Small intestine (tissue), 7 donors: ENCODE measurements around the gene LYPD6B. TPM values are rescaled to one million over a fixed set of nuclear protein-coding genes. Genes with fewer than 3 reads are reported as not detected.
A peak's percentile ranks its signal among the peaks of the same experiment; 100 is the strongest.

Experiments used
- DNase-seq, 2 donors: peaks; one replicate each; pipeline versions ENCODE4 v3.0.0 to v3.0.0-alpha.2; 2013
- FAIRE-seq: peaks from 2 replicates; lab custom pipeline; 2012; peaks lifted over from hg19 to GRCh38; lab: Jason Lieb, UNC
- H3K27ac ChIP-seq, 3 donors: one replicate each; pipeline ENCODE4 v1.5.1; 2013; ENCODE audit warnings: low read length in 2 of 3, mild to moderate bottlenecking in 2 of 3, control low read depth in 1 of 3, inconsistent platforms in 1 of 3, low read depth in 1 of 3, moderate library complexity in 1 of 3
- H3K27me3 ChIP-seq, 3 donors: one replicate each; pipeline ENCODE4 v1.6.1; 2013; ENCODE audit warnings: low read length in 3 of 3, inconsistent platforms in 1 of 3; ENCODE audit not compliant: control insufficient read depth in 3 of 3, insufficient read depth in 3 of 3
- H3K36me3 ChIP-seq, 3 donors: one replicate each; pipeline ENCODE4 v1.6.1; 2013; ENCODE audit warnings: low read length in 3 of 3, inconsistent platforms in 1 of 3, low read depth in 1 of 3, mild to moderate bottlenecking in 1 of 3, moderate library complexity in 1 of 3; ENCODE audit not compliant: control insufficient read depth in 3 of 3, insufficient read depth in 2 of 3
- H3K4me1 ChIP-seq, 3 donors: one replicate each; pipeline ENCODE4 v1.6.1; 2013; ENCODE audit warnings: low read length in 2 of 3, inconsistent platforms in 1 of 3, low read depth in 1 of 3, mild to moderate bottlenecking in 1 of 3, moderate library complexity in 1 of 3; ENCODE audit not compliant: control insufficient read depth in 3 of 3, insufficient read depth in 2 of 3
- H3K4me3 ChIP-seq, 3 donors: one replicate each; pipeline ENCODE4 v1.5.1; 2013; ENCODE audit warnings: low read length in 3 of 3, control low read depth in 1 of 3, inconsistent platforms in 1 of 3, low read depth in 1 of 3, mild to moderate bottlenecking in 1 of 3, moderate library complexity in 1 of 3
- H3K9me3 ChIP-seq, 2 donors: one replicate each; pipeline ENCODE4 v1.6.1; 2013; ENCODE audit warnings: low read depth in 1 of 2, low read length in 1 of 2; ENCODE audit not compliant: control insufficient read depth in 2 of 2, insufficient read depth in 1 of 2
- WGBS, 3 donors: extraction: QIAGEN DNeasy Blood & Tissue Kit; methylation state at CpG; one replicate each; pipeline ENCODE4 v1.1.7; 2013; 5-methylcytosine and 5-hydroxymethylcytosine counted together
- polyA plus RNA-seq, 4 donors: library from polyadenylated mRNA; stranded (reverse) in 3 of 4; unstranded in 1 of 4; fragments of 200-250 nt in 3 of 4; fragments of 120-200 nt in 1 of 4; gene quantifications; one replicate each; pipeline versions ENCODE4 v1.2.1 to v1.2.3, GENCODE V29; 2013
- donor health status: healthy with polysubstance abuse.
- donor health status: control.
- donor health status: control.
- donor health status: Bipolar disorder and iron deficiency.
- donor health status: healthy.

The LYPD6B gene
- polyA plus RNA-seq, 4 donors = 1.3 to 28.0 (median 7.8) TPM

DNA sequence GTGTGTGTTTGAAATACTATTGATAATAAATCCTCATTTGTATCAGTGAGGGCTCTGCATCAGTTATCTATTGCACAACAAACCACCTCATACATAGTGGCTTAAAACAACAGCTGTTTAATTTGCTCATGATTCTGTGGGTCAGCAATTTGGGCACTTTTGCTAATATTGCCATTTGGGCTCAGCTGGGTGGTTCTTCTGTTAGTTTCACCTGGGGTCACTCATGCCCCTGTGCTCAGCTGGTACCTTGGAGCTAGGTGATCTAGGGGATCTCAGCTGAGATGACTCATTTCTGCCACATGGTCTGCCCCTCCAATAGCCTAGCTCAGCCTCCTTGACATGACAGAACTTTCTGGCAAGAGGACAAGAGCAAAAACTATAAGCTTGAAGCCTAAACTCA, 126.3 kb downstream of the LYPD6B start:
- no peak overlapping the region for H3K4me3 ChIP-seq
- peaks cover 0 to 5% (median 0%) of the 10 kb centered on the region in 3 donors for H3K4me1 ChIP-seq
- no peaks in the 10 kb centered on the region for H3K36me3 ChIP-seq
- H3K27ac ChIP-seq = no peak overlapping the region
- peaks cover 0 to 6% of the 10 kb centered on the region in 2 donors for H3K9me3 ChIP-seq
- DNase-seq (no peak), FAIRE-seq (no peak)
- H3K27me3 ChIP-seq = no peaks in the 10 kb centered on the region

- H3K27ac ChIP-seq = no peak overlapping the region
- FAIRE-seq (no peak), DNase-seq (no peak)
- peaks cover 0 to 5% (median 0%) of the 10 kb centered on the region in 3 donors for H3K4me1 ChIP-seq
- H3K36me3 ChIP-seq = no peaks in the 10 kb centered on the region
- no peak overlapping the region for H3K4me3 ChIP-seq
- H3K9me3 ChIP-seq = peaks cover 0 to 6% of the 10 kb centered on the region in 2 donors
- 44 to 58% (median 52%) methylated on average over 5 of the region's 5 CpGs for whole genome bisulfite sequencing, 3 donors
- H3K27me3 ChIP-seq = no peaks in the 10 kb centered on the region
Measured at GRCh38 chr2:149167001-149167780, 128.7 kb downstream of the LYPD6B start.

- Histone ChIP-seq H3K27ac (no peak overlapping the region), H3K4me3 (no peak overlapping the region), H3K27me3 (no peaks in the 10 kb centered on the region), H3K36me3 (no peaks in the 10 kb centered on the region), H3K9me3 (peaks cover 0 to 6% of the 10 kb centered on the region in 2 donors), H3K4me1 (peaks cover 0 to 5% (median 0%) of the 10 kb centered on the region in 3 donors)
- no peak for DNase-seq
- WGBS, 3 donors = 86 to 92% (median 88%) methylated on average over 4 of the region's 4 CpGs
- FAIRE-seq = no peak
Measured at GRCh38 chr2:149167941-149168340, 129.4 kb downstream of the LYPD6B start.

DNA sequence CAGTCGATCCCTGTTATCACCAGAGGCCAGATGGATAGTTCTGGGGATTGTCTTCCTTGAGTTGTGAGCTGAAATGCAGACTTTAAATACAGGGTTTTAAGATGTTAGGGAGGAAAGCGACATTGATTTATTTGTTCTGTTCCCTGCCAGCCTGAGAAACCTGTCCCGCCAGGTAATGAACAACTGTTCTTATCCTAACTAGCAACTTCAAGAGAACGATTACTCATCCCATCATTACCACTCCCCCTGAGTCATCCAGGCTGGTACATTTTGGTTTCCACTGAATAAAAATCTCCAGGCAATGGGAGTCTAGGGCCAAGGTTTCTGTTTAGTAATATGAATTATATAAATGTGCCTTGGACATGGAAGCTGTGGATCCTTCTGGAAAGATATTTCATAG, 131.2 kb downstream of the LYPD6B start:
- Histone ChIP-seq H3K36me3 (no peaks in the 10 kb centered on the region), H3K4me3 (no peak overlapping the region), H3K27me3 (no peaks in the 10 kb centered on the region), H3K9me3 (peaks cover 0 to 6% of the 10 kb centered on the region in 2 donors), H3K27ac (no peak overlapping the region), H3K4me1 (peaks cover 0 to 5% (median 0%) of the 10 kb centered on the region in 3 donors)
- WGBS, 3 donors = 8 to 52% (median 26%) methylated on average over 4 of the region's 4 CpGs
- FAIRE-seq (no peak), DNase-seq (peak; percentile 63 to 94)

DNA sequence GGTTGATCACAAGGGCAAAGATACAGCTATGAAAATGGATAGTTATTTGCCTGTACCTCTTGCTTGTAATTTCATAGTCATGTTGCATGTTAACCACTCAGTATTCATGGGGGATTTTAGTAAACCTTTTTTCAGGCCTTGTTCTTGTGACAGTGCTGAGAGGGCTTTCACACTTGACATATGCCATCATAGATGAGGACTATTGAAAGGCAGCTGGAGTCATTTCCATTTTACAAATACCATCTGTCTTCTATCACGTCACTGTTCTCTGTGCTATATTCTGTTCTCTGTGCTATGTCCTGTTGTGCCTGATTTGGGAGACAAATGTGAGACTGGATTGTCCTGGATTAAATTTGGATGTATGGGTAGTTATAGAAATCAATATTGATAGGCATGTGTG, 131.7 kb downstream of the LYPD6B start:
- peaks cover 0 to 5% (median 0%) of the 10 kb centered on the region in 3 donors for H3K4me1 ChIP-seq
- H3K36me3 ChIP-seq = no peaks in the 10 kb centered on the region
- WGBS, 3 donors = 73 to 91% (median 90%) methylated on average over 1 of the region's 1 CpG
- no peak overlapping the region for H3K4me3 ChIP-seq
- DNase-seq = no peak
- no peak overlapping the region for H3K27ac ChIP-seq
- FAIRE-seq = no peak
- peaks cover 0 to 1% of the 10 kb centered on the region in 2 donors for H3K9me3 ChIP-seq
- no peaks in the 10 kb centered on the region for H3K27me3 ChIP-seq

- no peaks in the 10 kb centered on the region for H3K9me3 ChIP-seq
- H3K36me3 ChIP-seq = no peaks in the 10 kb centered on the region
- DNase-seq (peak in 1 of 2 donors; percentile 22), FAIRE-seq (no peak)
- H3K4me1 ChIP-seq = peaks cover 0 to 5% (median 0%) of the 10 kb centered on the region in 3 donors
- H3K4me3 ChIP-seq = no peak overlapping the region
- no peaks in the 10 kb centered on the region for H3K27me3 ChIP-seq
- no peak overlapping the region for H3K27ac ChIP-seq
- WGBS, 3 donors = 17 to 60% (median 31%) methylated on average over 3 of the region's 3 CpGs
Measured at GRCh38 chr2:149170911-149171310, 132.4 kb downstream of the LYPD6B start.

DNA sequence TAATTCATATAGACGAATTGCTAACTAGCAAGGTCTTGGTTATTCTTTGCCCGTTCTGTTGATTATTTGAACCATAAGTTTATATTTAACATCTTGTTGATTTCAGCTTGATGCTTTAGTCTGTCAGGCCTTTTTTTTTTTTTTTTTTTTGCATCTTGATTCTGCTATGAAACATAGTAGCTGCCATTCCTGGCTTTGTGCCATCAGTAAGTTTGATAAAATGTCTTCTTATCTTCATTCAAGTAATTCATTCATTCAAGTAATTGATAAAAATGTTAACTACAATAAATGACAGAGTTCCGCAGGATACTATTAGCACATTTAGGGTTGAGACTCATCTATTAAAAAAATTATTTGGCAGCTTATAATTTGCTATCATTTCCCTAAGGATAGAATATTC, 134.7 kb downstream of the LYPD6B start:
- Histone ChIP-seq H3K27me3 (no peaks in the 10 kb centered on the region), H3K4me3 (no peak overlapping the region), H3K27ac (no peak overlapping the region), H3K36me3 (no peaks in the 10 kb centered on the region), H3K4me1 (peaks cover 0 to 5% (median 0%) of the 10 kb centered on the region in 3 donors), H3K9me3 (no peaks in the 10 kb centered on the region)
- DNase-seq = peak in 1 of 2 donors; percentile 85
- peak; percentile 10 for FAIRE-seq
- 30 to 56% (median 40%) methylated on average over 3 of the region's 3 CpGs for WGBS, 3 donors

GRCh38 chr2:149175956-149176355, 137.5 kb downstream of the LYPD6B start:
- no peak overlapping the region for H3K4me3 ChIP-seq
- 86 to 93% (median 87%) methylated on average over 2 of the region's 2 CpGs for WGBS, 3 donors
- H3K27me3 ChIP-seq = no peaks in the 10 kb centered on the region
- H3K9me3 ChIP-seq = no peaks in the 10 kb centered on the region
- H3K27ac ChIP-seq = no peak overlapping the region
- DNase-seq (no peak), FAIRE-seq (no peak)
- H3K36me3 ChIP-seq = no peaks in the 10 kb centered on the region
- no peaks in the 10 kb centered on the region for H3K4me1 ChIP-seq
